NCI-H2081 (cell line): ENCODE measurements around the gene FAM227A.

Experiments
- DNase-seq, 2 experiments: peaks; one replicate each; lab custom pipeline; 2025; lab: John Stamatoyannopoulos, UW

Gene FAM227A

DNA sequence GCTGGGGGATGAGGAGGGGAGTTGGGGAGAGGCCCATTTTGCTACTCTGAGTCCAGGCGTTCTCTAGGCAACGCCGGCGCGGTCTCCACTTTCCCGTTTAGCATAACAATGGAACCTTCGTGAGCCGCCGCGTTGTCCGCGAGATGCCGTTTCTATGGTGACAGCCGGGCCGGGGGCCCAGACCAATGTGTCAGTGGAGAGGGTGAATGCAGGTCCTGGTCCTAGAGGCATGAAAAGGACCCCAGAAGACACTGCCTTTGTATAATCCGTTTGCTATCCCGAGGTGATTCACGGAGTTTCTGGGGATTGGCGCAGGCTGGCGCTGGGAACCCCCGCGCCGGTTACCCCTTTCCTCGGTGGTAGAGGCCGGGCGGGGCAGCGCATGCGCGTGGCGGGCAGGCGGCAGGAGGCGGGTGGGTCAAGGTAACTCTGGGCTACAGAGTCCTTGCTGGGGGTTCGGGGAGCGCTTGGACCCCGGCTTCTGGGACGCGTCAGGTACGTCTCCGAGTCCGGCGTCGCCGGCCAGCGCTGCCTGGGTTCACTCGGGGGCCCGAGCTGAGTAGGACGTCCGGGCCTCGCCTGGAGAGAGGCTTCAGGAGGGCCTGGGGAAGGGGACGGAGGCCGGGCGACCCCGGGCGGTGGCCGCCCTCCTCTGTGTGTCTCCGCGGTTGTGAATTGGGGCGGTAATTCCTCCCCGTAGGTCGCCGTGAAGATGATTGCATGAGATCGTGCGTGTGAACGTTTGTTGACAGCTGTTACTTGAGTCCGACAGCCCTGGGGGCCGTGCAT is at the start of gene FAM227A, which contains the start of gene CBY1:
FAM227A (minus strand) TSS at position 137 of the 789 bp plus-strand sequence. CDS start 6,224 bp downstream, outside the sequence.
CBY1 (plus strand) TSS at position 383 of the 789 bp plus-strand sequence. CDS start 11,417 bp downstream, outside the sequence.
- peak; percentile 86 to 89 for DNase-seq

DNA sequence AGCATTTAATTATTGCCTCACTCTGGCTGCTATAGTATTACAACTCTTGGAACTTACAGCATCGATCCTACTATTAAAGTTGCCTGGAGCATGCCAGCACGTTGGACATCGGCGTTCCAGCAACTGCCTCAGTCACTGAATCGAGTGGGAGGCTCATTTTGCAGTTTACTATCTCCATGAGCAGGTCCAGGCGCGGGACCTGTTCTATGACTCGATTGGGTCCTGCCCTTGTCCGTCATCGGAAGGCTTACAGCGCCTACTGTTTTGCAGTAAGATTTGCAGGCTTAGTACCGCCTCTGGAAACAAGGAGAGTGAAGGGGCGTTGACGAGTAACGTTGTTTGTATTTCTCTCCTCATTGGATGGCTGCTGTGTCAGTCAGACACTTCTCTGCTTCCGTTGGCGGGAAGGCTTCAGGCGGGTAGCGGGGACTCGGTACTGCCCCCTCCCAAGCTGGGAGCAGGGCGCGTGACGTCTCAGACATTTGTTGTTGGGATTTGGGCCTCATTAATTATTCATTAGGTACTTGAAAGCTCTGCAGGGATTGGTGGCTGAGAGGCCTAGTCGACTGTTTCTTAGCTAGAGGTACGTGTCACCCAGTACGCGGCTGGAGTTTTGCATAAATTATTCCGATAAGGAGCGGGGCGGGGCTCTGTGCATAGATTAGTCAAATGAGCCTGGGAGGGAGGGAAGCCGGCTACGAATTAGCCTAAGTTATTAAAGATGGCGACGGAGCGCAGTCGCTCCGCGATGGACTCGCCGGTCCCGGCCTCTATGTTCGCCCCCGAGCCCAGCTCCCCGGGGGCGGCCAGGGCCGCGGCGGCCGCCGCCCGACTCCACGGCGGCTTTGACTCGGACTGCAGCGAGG is 49.3 kb upstream of the FAM227A start, which contains the start of gene GTPBP1:
GTPBP1 (plus strand) TSS at position 710 of the 866 bp plus-strand sequence; CDS start at position 722, 12 bp downstream.
- DNase-seq: peak; percentile 98 to 99

DNA sequence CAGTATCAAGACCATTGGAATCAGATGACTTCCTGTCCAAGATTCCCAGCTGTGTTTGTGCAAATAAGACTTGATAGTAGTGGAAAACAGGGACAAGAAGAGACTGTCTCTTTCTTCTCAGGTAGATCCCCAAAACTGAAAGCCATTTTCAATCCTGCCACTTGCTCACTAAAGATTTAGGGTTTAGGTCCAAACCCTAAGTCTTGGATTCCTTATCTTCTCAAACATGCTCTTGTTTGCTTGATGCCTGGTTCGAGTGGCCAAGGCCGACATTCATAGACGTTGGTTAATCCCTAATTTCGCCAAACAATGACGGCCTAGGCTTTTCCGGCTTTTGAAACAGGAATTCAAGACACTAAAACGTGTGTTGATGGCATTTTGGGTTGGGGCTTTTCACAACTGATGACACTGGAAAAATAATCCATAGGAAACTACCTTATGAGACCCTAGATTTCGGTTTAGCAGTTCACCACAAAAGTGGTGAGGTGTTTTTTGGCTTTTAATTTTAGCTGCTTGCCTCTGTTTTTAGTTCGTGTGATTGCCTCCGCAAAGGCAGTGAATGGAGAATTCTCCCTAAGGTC is 48.6 kb upstream of the FAM227A start:
- DNase-seq: no peak

DNA sequence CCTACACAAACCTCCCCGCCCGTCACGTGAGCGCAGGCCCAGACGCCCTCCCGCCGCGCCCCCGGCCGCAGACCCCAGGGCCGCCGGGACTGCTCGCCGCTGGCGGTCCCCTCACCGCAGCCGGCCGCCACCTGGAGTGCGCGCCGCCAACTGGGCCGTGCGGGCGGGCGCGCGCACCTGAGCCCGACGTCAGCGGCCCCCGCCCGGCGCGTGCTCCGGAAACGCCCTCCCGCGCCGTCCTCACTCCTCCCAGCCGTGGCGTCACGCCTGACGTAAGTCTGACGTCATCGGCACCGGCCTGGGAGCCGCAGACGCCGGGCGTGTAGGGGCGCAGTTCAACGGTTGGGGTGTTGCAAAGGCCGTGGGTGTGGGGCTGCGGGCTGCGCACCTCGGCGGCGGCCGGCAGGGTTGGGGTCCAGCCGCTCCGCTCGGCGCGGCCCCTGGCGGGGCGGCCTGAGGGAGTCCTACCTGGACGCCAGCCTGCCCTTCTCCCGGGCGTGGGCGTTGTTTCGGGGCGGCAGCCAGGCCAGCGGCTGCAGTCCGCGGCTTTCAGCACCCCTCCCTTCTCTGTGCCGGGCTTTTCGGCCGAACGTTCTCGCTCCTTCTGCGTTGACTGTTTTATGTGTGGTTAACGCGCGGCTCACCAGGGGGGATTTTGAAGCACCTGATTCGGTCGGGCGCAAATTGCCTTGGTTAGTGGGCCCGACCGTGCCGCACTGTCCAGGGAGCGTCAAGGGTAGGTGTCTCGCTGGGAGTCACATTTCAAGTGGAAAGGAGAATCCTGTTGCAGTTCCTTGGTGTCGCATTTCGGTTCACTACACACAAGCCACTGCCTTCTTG is 44.8 kb upstream of the FAM227A start, which contains the start of gene JOSD1:
JOSD1 (minus strand) TSS at position 155 of the 840 bp plus-strand sequence. CDS start 956 bp downstream, outside the sequence.
- peak; percentile 88 to 90 for DNase-seq

DNA sequence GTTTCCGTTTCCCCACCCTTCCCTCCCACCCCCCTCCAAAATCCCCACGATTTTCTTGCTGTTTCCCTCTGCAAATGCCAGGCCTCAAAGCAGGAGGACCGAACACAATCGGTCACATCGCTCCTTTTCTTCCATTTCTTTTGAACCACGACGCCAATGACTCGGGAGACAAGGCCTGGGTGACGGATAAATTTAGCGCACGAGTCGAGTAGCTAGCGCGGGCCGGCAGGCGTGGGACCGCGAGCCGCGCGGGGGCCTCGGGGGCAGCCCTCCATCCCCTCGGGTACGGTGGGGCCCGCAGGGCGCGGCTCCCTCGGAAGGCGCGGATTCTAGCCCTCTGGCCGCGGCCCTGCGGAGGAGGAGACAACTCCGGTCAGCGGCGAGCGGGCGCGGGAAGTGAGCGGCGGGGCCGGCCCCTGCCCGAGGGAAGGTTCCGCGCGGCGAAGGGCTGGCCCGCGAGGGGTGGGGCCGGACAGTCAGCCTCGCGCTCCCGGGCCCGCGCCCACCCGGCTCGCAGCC is 44.1 kb upstream of the FAM227A start:
- DNase-seq: no peak

DNA sequence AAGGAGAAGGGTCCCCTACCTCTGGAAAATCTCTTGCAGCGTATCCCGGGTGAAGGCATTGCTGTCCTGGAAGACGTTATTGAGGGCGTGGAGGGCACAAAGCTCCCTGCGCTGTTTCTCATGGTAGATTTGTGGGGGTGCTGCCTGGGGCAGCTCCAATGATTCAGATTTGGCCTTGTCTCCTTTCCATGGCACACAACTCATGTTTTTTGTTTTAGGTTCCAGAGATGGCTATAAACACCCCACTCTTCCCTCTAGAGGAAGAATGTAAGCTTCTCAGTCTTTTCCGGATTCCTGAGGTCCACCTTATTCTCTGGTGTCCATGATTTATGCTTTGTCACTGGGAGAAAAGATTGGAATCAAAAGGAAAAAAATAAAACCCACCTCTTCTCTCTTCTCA is 43.6 kb upstream of the FAM227A start:
- no peak for DNase-seq

DNA sequence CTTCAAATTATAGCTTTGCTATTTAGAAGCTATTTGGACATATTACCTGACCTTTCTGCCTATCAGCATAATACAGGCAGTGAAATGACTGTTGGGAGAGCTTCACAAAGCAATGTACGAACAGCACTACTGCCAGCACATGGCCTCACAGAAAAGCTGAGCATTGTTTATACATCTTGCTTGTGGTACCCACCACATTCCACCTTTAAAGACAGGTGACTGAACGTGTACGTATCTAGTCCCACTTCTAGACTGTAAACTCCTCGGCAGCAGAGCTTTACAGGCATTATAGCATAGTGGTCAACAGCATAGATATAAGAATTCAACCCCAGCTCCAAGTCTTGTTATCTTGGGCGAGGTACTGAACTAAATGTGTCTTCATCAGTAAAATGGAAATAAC is 43.0 kb upstream of the FAM227A start:
- no peak for DNase-seq

DNA sequence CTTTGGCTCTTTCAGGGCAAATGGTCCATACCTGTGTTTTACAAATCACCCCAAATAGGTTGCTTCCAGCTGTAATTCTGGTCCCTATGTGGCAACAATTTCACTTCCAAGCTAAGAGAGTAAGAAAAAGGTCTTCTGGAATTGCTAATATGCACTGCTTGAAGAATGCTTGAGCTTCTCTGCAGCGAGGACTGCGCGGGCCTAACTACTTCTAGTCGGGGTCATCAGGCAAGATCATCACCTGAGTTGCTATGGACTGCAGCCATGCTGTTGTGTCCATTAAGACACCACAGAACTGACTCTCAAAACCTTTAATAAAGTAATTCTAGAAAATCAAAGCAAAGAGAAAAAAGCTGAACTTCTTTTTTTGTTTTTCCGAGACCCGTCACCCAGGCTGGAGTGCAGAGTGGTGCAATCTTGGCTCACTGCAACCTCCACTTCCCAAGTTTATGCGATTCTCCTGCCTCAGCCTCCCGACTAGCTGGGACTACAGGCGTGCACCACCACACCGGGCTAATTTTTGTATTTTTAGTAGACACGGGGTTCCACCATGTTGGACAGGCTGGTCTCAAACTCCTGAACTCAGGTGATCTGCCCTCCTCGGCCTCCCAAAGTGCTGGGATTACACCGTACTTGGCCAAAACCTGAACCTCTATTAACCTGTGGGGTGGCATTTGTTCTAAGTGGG is 42.4 kb upstream of the FAM227A start:
- no peak for DNase-seq

DNA sequence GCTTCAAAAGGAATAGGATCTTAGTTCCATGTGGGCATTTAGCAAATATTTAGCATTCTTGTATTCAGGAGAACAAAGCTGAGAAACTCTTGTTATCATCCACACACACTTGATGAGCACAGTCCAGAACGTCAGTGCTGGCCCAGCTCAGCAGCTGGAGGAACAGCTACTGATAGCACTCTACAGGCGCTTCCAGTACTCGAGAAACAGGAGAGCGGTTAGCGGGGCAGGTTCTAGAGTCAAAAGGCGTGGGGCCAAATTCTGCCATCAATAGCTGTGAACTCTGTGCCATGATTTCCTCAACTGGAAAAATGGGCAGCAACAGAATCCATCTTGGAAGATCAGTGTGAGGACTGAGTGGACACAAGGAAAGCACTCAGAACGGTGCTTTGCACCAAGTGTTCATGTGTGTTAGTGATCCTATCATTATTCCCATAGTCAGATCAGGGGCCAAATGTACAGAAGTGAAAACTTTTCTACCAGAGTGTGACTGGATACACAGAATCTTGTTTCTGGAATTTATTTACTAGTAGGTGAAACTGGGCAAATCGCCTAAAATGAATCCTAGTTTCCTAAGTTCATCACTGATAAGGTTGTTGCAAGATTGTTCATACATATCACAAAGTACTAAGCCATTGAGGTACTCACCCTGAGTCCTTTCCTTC is 41.4 kb upstream of the FAM227A start:
- DNase-seq: no peak

DNA sequence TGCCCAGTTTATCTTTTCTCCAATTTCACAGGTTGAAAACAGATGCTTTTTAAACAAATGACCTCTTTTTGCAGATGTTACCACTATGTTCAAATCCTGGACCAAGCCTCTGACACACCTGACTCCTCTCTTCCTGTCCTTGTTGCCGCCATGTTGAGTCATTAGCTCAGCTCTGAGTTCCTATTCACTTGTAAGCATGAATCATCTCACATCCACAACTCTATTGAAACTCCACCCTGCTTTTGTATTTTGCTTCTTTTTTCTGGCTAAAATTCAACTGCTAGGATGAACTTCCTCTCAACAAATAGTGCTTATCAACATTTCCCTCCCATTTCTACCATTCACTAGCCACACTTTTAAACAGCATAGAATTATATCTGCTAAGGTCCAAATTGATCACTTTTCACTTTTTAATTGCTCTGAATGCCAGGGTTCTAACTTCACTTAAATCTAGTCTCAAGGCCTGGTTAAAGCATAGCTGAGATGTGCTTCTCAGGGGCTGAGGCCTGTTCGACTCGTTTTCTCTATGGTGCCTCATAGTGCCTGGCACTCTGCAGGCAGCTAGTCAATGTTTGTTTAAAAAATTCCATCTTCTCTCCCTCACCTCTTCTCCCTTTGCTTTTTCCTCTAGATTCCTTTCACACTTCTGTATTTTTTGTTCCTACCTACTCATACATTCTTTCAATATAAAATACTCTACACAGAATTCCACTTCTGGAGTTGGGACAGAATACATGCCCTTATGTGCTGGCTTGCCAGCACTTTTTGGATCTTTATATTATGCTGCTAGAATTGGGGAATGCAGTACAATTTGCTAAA is 40.6 kb upstream of the FAM227A start:
- DNase-seq: no peak

DNA sequence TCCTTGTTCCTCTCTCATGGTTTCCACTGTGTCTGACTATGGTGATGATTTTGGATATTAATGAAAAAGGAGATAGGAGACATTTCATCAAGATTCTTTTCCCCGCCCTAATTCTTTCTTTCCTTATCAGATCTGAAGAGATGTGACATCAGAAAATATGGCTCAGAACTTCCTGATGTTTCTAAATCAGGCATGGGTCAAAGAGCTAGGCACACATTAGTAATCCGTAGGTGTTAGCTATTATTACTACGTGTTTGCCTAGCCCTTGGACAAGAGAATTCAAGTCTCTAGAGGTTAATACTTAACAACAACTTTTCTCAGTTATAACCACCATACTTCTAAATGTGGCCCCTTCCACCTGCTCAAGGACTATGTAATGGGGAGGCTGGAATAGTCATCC is 38.7 kb upstream of the FAM227A start:
- no peak for DNase-seq

DNA sequence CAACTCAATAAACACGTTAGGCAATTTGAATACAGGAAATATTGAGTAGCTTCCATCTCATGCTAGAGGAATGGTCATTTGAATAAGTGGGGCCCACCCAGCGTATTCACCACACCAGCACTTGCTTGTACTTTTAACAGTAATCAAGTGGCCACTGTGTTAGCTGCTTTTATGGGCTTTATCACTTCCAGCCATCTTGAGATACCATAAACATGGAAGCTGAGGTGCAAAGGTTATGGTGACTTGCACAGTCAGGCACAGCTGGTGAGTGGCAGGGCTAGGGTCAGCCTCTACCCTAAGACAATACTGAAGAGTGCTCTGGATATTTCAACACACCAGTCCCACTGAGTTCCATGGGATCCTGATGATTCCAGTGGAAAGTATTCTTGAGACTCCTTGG is 37.9 kb upstream of the FAM227A start:
- no peak for DNase-seq

DNA sequence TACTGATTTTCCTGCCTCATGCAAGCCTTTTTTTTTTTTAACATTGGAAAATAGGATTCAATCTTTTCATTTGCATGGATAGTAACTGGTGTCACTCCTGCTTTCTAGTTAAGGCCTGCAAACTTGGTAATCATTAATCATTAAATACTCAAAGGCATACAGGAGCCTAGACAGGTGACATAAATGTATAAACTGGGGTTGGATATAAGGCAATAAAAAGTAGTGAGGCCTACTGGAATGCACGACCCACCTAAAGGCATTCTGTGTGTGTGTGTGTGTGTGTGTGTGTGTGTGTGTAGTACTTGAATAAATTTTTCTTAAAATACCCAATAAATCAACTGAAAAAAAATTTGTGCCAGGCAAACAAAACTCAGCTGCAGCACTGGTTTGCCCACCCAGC is 33.5 kb upstream of the FAM227A start:
- DNase-seq: no peak

DNA sequence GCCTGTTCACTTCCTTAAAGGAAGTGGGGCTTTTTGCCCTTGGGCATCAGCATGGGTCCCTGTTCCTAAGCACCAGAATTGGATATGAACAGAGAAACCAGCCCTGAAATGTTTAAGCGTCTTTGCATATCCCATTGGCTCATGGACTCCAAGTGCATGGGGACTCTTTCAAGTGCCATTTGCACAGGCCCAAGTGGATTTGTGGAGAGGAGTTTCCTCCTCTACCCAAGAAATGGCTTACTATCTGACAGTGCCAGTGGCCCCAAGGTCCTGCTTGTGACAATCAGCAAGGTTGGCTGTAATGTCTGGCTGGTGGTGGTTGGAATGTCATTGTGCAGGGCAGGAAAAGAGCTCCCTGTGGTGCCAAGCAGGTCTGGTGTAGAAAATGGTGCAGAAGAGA is 29.6 kb upstream of the FAM227A start:
- no peak for DNase-seq

DNA sequence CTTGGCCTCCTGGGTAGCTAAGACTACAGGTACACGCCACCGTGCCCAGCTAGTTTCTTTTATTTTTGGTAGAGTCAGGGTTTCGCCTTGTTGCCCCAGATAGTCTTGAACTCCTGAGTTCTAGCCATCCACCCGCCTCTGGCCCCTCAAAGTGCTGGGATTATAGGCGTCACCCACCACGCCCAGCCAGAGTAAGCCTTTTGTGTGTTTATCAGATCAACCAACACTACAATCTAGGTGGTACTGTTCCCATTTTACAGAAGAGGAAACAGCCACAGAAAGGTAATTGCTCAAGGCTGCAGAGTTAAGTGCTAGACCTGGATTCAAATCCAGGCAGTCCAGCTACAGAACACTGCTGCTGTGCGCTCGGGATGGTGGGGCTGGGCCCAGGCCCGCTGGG is 28.7 kb upstream of the FAM227A start:
- no peak for DNase-seq

DNA sequence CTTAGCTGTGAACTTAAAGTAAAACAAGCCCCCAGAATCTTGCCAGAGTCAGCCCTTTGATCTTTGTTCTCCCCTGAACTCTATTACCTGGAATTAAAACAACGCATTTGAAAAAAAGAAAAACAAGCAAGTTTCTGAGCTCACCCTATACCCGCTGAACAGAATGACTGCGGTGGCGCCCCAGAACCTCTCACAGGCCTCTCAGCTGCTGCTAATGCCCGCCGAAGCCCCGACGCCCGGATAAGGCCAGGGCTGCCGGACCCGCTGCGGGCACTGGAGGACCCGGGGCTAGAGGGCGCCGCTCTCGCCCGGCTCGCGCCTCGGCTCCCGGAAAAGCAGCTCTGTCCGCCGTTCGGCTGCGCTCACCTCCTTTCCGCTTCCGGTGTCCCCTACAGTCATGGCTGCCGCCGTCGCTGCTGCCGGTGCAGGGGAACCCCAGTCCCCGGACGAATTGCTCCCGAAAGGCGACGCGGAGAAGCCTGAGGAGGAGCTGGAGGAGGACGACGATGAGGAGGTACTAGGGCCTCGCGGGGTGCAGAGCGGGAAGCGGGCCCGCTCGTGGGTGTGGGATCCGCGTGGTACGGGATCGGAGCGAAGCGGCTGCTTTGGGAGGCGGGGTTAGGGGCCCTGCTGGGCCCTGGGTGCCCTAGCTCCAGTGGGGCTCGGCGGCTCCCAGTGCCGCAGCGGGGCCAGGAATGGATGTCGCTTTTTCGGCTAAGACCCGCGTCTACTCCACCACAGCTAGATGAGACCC is 25.6 kb upstream of the FAM227A start, which contains the start of gene TOMM22:
TOMM22 (plus strand) TSS at position 376 of the 754 bp plus-strand sequence; CDS start at position 398, 22 bp downstream.
- DNase-seq: peak; percentile 75 to 82

DNA sequence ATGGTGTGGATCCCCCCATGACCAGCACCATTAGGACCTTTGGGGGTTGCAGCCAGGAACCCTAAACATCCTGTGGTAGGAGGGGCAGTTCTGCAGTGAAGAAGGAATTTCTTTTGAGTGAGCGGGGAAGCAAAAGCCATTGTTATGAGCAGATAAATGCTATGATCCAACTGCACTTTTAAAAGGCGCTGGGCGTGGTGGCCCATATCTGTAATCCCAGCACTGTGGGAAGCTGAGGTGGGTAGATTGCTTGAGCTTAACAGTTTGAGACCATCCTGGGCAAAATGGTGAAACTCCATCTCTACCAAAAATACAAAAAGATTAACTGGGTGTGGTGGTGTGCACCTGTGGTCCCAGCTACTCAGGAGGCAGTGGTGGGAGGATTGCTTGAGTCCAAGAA is 19.6 kb upstream of the FAM227A start:
- DNase-seq: no peak

DNA sequence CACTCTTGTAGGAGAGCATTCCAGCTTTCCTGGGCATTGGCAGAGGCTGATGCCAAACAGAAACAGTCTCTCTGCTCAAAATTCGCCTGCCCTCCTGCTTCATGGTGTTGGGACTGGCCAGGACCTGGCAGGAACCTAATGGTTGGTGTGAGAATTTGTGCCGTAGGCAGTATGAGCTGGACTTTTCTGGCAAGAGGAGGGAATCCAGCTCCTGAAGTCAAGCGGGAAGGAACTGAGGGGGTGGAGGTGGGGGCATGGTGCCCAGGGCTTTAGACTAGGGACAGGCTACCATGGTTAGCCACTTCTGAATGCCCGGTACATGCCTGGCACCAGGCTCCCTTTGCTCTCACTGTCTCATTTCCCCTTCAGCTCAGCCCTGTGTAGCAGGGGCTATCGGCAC is 18.7 kb upstream of the FAM227A start:
- no peak for DNase-seq
